Measurements from ENCODE around the gene SLC9A8. TPM values are rescaled to one million over a fixed set of nuclear protein-coding genes. Genes with fewer than 3 reads are reported as not detected.

SLC9A8 gene
- total RNA-seq, 1 experiment from 2014 or later, result 6.7 TPM

- Histone ChIP-seq H3K79me2 (ENCODE audit: insufficient read depth, low read length) (no peaks in the 10 kb centered on the region), H3K36me3 (ENCODE audit: control insufficient read depth in 1 of 2, insufficient read depth in 2 of 2, low read length in 2 of 2) (no peaks in the 10 kb centered on the region), H3K4me3 (replicated peaks in 1 of 2; ENCODE audit: low read depth in 1 of 2, low read length in 2 of 2) (no peak overlapping the region), H2AFZ (ENCODE audit: low read depth, low read length, poor library complexity, severe bottlenecking) (no peak overlapping the region), H3K9ac (ENCODE audit: low read length) (no peak overlapping the region), H4K20me1 (ENCODE audit: insufficient read depth) (no peaks in the 10 kb centered on the region), H3K4me2 (ENCODE audit: low read length) (no peak overlapping the region), H3K27ac (ENCODE audit: low read depth, low read length) (no peak overlapping the region), H3K4me1 (ENCODE audit: control insufficient read depth in 1 of 2, insufficient read depth in 2 of 2, low read length in 2 of 2) (no peaks in the 10 kb centered on the region), H3K9me2 (ENCODE audit: insufficient read depth) (no peaks in the 10 kb centered on the region), H3K27me3 (ENCODE audit: insufficient read depth, low read length) (no peaks in the 10 kb centered on the region), H3K9me3 (ENCODE audit: control insufficient read depth in 1 of 2, insufficient read depth in 1 of 2, low read depth in 1 of 2, low read length in 2 of 2) (no peaks in the 10 kb centered on the region)
- BruUV-seq (replicated peaks), result no TSS peak
- TF ChIP-seq ELF1 (IDR thresholded peaks at IDR 0.05; ENCODE audit: borderline replicate concordance, low read depth) (no peak), MAX (IDR thresholded peaks at IDR 0.05) (no peak), POLR2AphosphoS5 (IDR thresholded peaks at IDR 0.05; ENCODE audit: low read depth, low read length) (no peak), ZBTB33 (IDR thresholded peaks at IDR 0.05; ENCODE audit: extremely low read depth, insufficient replicate concordance, low read length) (no peak)
- no peak for ATAC-seq
- POLR2A ChIA-PET, result no interaction called here
- intact Hi-C loops (cut with micrococcal nuclease), result no loop called here
- CTCF ChIA-PET, result no interaction called here
- no peak for DNase-seq (ENCODE audit: low read depth, low spot score)
- RAD21 ChIA-PET (ENCODE audit: low non-redundant PET in 1 of 2, low total read pairs in 2 of 2, uncharacterized antibody in 2 of 2, unreplicated experiment in 2 of 2), result no interaction called here
These were observed 18.6 kb downstream of the SLC9A8 start for GRCh38 chr20:49831022-49831769.
